ENCODE data around the gene CTSV. TPM values are rescaled to one million over a fixed set of nuclear protein-coding genes. Genes with fewer than 3 reads are reported as not detected.
"Not testable (repeated sequence)": the region's sequence is repeated elsewhere in the genome, so short reads cannot be mapped to it uniquely, and the experiment has no call there.

Gene CTSV
- 106 and 107 TPM in 2 replicates for total RNA-seq
- 98.8 and 102 TPM in 2 replicates for polyA plus RNA-seq

GRCh38 chr9:97038611-97039513, at the start of gene CTSV:
CTSV (minus strand) TSS chr9:97039142; CDS start chr9:97038043, 1,099 bp downstream.
- WGBS (ENCODE audit: low lambda C conversion rate, missing lambda C conversion rate), result under 1% methylated on average over 26 of the region's 80 CpGs
- Histone ChIP-seq H3K27me3 (peaks cover 2% of the 10 kb centered on the region), H3K4me3 (peak within 1 kb of the TSS; percentile 60), H2AFZ (peak within 1 kb of the TSS; percentile 94), H3K4me2 (peak within 1 kb of the TSS; percentile 87), H3K9me3 (ENCODE audit: low read depth) (no peaks in the 10 kb centered on the region), H3K36me3 (replicated peaks; ENCODE audit: insufficient read depth, low read depth) (no peaks in the 10 kb centered on the region), H3K79me2 (no peaks in the 10 kb centered on the region), H4K20me1 (ENCODE audit: insufficient read depth, poor library complexity, severe bottlenecking) (no peaks in the 10 kb centered on the region), H3K4me1 (ENCODE audit: insufficient read depth) (no peaks in the 10 kb centered on the region), H3K9me2 (replicated peaks; ENCODE audit: insufficient read depth) (no peaks in the 10 kb centered on the region), H3K27ac (peak within 1 kb of the TSS; percentile 90)
- peak; percentile 97 for DNase-seq (ENCODE audit: low spot score)
- TF ChIP-seq, protein P1, sequence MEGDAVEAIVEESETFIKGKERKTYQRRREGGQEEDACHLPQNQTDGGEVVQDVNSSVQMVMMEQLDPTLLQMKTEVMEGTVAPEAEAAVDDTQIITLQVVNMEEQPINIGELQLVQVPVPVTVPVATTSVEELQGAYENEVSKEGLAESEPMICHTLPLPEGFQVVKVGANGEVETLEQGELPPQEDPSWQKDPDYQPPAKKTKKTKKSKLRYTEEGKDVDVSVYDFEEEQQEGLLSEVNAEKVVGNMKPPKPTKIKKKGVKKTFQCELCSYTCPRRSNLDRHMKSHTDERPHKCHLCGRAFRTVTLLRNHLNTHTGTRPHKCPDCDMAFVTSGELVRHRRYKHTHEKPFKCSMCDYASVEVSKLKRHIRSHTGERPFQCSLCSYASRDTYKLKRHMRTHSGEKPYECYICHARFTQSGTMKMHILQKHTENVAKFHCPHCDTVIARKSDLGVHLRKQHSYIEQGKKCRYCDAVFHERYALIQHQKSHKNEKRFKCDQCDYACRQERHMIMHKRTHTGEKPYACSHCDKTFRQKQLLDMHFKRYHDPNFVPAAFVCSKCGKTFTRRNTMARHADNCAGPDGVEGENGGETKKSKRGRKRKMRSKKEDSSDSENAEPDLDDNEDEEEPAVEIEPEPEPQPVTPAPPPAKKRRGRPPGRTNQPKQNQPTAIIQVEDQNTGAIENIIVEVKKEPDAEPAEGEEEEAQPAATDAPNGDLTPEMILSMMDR (IDR thresholded peaks at IDR 0.05; ENCODE audit: poor library complexity), result no peak
- TF ChIP-seq EZH2phosphoT487 (IDR thresholded peaks at IDR 0.05; ENCODE audit: low read depth, severe bottlenecking, unreplicated experiment), result no peak
- no peak for TF ChIP-seq EZH2 (IDR thresholded peaks at IDR 0.05; ENCODE audit: borderline replicate concordance)

- not testable (repeated sequence) for DNase-seq (ENCODE audit: low spot score); H3K4me2 ChIP-seq; H3K9me3 ChIP-seq (ENCODE audit: low read depth); H3K4me3 ChIP-seq; H3K27me3 ChIP-seq; H3K4me1 ChIP-seq (ENCODE audit: insufficient read depth); H2AFZ ChIP-seq; H3K36me3 ChIP-seq (replicated peaks; ENCODE audit: insufficient read depth, low read depth); H3K9me2 ChIP-seq (replicated peaks; ENCODE audit: insufficient read depth); H4K20me1 ChIP-seq (ENCODE audit: insufficient read depth, poor library complexity, severe bottlenecking); H3K27ac ChIP-seq; H3K79me2 ChIP-seq
- WGBS (ENCODE audit: low lambda C conversion rate, missing lambda C conversion rate), result 48% methylated on average over 3 of the region's 3 CpGs
Measured at GRCh38 chr9:97087668-97088215, 48.8 kb upstream of the CTSV start.

- not testable (repeated sequence) for H3K4me1 ChIP-seq (ENCODE audit: insufficient read depth); H4K20me1 ChIP-seq (ENCODE audit: insufficient read depth, poor library complexity, severe bottlenecking); H3K36me3 ChIP-seq (replicated peaks; ENCODE audit: insufficient read depth, low read depth); H3K27me3 ChIP-seq; H3K9me3 ChIP-seq (ENCODE audit: low read depth); H3K79me2 ChIP-seq; H3K27ac ChIP-seq; H2AFZ ChIP-seq; H3K4me3 ChIP-seq; H3K4me2 ChIP-seq; DNase-seq (ENCODE audit: low spot score); H3K9me2 ChIP-seq (replicated peaks; ENCODE audit: insufficient read depth)
- 82% methylated on average over 6 of the region's 6 CpGs for WGBS (ENCODE audit: low lambda C conversion rate, missing lambda C conversion rate)
Measured at GRCh38 chr9:97084562-97084991, 45.6 kb upstream of the CTSV start.

GRCh38 chr9:97078362-97078761, 39.4 kb upstream of the CTSV start:
- no peaks in the 10 kb centered on the region for H4K20me1 ChIP-seq (ENCODE audit: insufficient read depth, poor library complexity, severe bottlenecking)
- no peaks in the 10 kb centered on the region for H3K27me3 ChIP-seq
- H3K9me3 ChIP-seq (ENCODE audit: low read depth), result no peaks in the 10 kb centered on the region
- no peak overlapping the region for H3K27ac ChIP-seq
- H3K4me3 ChIP-seq, result no peak overlapping the region
- H3K36me3 ChIP-seq (replicated peaks; ENCODE audit: insufficient read depth, low read depth), result no peaks in the 10 kb centered on the region
- H3K9me2 ChIP-seq (replicated peaks; ENCODE audit: insufficient read depth), result no peaks in the 10 kb centered on the region
- no peak overlapping the region for H3K4me2 ChIP-seq
- no peak overlapping the region for H2AFZ ChIP-seq
- WGBS (ENCODE audit: low lambda C conversion rate, missing lambda C conversion rate), result 84% methylated on average over 24 of the region's 25 CpGs
- H3K79me2 ChIP-seq, result no peaks in the 10 kb centered on the region
- H3K4me1 ChIP-seq (ENCODE audit: insufficient read depth), result no peaks in the 10 kb centered on the region
- TF ChIP-seq EZH2phosphoT487 (IDR thresholded peaks at IDR 0.05; ENCODE audit: low read depth, severe bottlenecking, unreplicated experiment), result no peak
- DNase-seq (ENCODE audit: low spot score), result no peak

Measured in hepatocyte (in vitro differentiated cells).